HG02852 (cell line): ENCODE data around the gene KRTAP19-1.
A peak's percentile ranks its signal among the peaks of the same experiment; 100 is the strongest.
"Not testable (repeated sequence)": the region's sequence is repeated elsewhere in the genome, so short reads cannot be mapped to it uniquely, and the experiment has no call there.

ENCODE experiments used
- ATAC-seq: cut with Tn5 transposase; IDR thresholded peaks from one replicate; pipeline ENCODE4 v1.9.1; 2021; ENCODE audit warnings: mild to moderate bottlenecking, moderate library complexity; ENCODE audit not compliant: unreplicated experiment

The KRTAP19-1 gene

DNA sequence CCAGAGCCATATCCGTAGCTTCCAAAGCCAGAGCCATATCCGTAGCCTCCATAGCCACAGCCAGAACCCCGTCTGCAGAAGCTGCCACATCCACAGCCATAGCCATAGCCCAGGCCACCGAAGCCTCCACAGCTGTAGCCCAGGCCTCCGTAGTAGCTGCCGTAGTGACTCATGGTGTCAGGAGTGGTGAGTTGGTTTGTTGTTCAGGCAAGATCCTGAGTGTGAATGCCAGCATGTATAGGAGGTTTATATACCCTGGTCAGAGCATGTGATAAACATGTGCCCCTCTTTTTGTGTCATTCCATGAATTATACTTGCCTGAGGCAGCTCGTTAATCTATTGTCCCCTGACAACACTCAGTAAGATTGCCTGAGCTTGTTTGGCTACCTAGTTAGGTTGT is at the start of gene KRTAP19-1:
Gene KRTAP19-1, minus strand, starts transcription at position 223 of the 400 bp plus-strand sequence. Its CDS starts 50 bp downstream, at position 173.
- ATAC-seq = no peak

DNA sequence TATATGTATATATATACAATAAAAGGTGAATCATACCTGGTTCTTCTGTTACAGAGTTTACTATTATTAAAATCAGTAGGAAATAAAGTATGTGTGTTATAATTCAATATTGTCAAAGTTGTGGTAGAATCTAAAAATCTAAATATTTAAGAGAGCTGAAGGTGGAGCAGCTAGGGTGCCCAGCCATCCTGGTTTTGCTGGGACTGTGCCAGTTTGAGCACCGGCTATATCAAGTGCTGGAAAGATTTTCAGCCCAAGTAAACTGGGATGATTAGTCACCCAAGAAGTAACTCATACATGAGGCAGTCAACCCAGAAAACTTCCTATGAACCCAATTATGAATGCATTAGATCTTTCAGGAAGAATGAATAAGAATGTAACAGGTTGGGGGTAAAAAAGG is 38.7 kb upstream of the KRTAP19-1 start:
- ATAC-seq = no peak

- ATAC-seq = no peak
Measured at GRCh38 chr21:30515681-30516080, 35.5 kb upstream of the KRTAP19-1 start.

- not testable (repeated sequence) for ATAC-seq
Measured at GRCh38 chr21:30505621-30506205, 25.5 kb upstream of the KRTAP19-1 start.

DNA sequence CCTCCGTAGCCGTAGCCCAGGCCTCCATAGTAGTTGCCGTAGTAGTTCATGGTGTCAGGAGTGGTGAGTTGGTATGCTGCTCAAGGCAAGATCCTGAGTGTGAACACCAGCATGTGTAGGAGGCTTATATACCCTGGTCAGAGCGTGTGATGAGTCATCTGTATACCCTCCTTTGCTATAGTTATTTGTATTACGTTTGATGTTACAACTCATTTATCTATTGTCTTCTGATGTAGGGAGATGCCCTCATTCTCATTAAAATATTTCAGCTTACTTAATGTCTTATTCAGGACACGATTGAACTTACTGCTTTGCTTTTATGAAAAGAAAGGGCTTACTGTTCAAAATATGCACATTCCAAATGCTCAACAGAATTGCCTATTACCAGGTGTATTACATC is 21.9 kb upstream of the KRTAP19-1 start, which contains the start of gene KRTAP19-5:
Gene KRTAP19-5, minus strand, starts transcription at position 101 of the 400 bp plus-strand sequence. Its CDS starts 51 bp downstream, at position 50.
- ATAC-seq = no peak

- ATAC-seq = no peak
Measured at GRCh38 chr21:30497065-30497464, 16.9 kb upstream of the KRTAP19-1 start, which contains the start of gene KRTAP19-4. Gene KRTAP19-4 (minus strand): TSS chr21:30497165. CDS start chr21:30497110, 55 bp downstream.

- no peak for ATAC-seq
Measured at GRCh38 chr21:30491963-30492428, 11.8 kb upstream of the KRTAP19-1 start, which contains the start of gene KRTAP19-3. Gene KRTAP19-3 (minus strand): TSS chr21:30492013. CDS start chr21:30491957, 56 bp downstream.

DNA sequence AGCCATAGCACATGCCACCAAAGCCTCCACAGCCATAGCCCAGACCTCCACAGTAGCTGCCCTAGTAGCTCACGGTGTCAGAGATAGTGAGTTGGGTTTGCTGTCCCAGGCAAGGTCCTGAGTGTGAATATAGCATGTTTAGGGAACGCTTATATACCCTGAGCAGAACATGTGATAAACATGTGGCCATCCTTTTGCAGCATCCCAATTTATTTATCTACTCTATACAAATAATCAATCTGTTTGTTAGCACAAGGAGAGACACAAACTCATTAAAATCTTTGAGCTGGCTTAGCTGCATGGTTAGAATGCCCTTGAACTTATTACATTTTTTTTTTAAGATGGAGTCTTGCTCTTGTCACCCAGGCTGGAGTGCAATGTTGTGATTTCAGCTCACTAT is 7.2 kb upstream of the KRTAP19-1 start, which contains the start of gene KRTAP19-2:
Gene KRTAP19-2, minus strand, starts transcription at position 101 of the 400 bp plus-strand sequence. Its CDS starts 88 bp downstream, at position 13.
- no peak for ATAC-seq

- no peak for ATAC-seq
Measured at GRCh38 chr21:30486180-30486579, 6.0 kb upstream of the KRTAP19-1 start.

DNA sequence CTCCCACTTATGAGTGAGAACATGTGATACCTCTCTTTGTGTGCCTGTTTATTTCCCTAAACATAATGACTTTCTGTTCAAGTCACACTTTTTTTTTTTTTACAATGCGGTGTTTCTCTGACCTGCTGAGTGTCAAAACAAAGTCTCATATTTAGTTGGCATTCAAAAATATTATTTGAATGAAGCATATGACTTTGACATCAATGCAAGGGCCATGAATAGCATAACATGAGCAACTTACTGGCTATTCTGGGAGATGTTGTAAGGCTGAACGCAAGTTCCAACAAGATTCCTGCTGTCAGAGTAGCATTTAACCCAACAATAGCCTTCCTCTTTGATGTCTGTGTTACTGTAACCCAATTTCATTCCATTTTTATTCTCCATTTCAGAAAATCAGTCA is 2.0 kb upstream of the KRTAP19-1 start:
- no peak for ATAC-seq

GRCh38 chr21:30479259-30479658 is 908 bp downstream of the KRTAP19-1 start:
- no peak for ATAC-seq

DNA sequence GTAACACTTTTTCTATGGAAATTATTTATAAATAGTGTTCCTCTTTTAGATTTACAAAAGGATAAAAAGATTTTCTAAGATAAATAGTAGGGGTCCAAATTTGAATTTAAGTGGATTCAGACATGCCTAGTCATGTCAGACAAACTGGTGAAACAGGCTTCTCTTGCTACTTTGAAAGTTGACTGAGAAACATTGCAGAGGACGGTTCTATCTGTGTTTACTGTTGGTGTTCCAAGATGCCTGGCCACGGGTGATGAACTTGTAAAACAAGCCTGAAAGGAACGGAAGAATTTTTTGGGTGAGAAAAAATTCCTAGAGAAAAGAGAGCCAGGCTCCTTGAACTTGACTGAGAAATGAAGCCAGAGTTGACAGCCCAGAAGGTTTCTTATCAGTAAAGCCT is 2.2 kb downstream of the KRTAP19-1 start:
- no peak for ATAC-seq

- no peak for ATAC-seq
Measured at GRCh38 chr21:30468900-30469714, 11.1 kb downstream of the KRTAP19-1 start.

- no peak for ATAC-seq
Measured at GRCh38 chr21:30463713-30464112, 16.5 kb downstream of the KRTAP19-1 start.

GRCh38 chr21:30448514-30448913 is 31.7 kb downstream of the KRTAP19-1 start:
- no peak for ATAC-seq

- no peak for ATAC-seq
Measured at GRCh38 chr21:30447056-30447455, 33.1 kb downstream of the KRTAP19-1 start.

DNA sequence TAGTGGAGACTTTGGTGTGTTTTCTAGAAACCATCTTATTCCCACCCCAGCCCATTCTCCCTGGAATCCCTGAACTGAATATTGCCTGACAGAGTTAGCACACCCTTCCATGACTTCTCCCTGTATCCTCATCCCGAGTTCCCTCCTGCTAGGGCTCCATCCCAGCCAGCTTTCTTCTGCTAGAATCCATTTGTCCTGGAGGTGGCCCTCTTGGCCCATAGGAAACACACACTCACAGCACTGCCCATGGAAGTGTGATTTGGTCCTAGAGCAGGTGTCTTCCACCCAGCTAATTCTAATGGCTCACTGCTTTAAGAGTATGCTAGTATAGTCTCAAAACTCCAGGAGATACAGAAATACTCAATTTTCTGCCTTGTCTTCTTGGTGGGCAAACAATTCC is 36.0 kb downstream of the KRTAP19-1 start:
- no peak for ATAC-seq

GRCh38 chr21:30443226-30443625 is 36.9 kb downstream of the KRTAP19-1 start:
- no peak for ATAC-seq

DNA sequence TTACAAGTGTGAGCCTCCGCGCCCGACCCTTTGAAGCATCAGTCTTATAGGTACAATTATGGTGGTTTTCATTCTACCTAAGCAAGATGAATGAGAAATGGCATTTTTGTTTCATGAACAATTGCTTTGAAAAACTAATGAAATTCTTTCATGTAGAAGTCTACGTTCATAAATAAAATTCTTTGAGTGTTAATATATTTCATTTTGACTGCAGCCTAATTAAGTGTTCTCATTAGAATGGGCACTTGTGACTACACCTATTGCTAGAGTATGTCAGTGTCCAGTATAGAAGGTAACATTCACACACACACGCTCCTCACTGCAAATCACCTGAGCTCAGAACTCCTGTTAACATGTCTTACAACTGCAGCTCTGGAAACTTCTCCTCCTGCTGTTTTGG is 40.2 kb downstream of the KRTAP19-1 start, which contains the start of gene KRTAP15-1:
Gene KRTAP15-1, plus strand, starts transcription at position 301 of the 400 bp plus-strand sequence. Its CDS starts 53 bp downstream, at position 354.
- no peak for ATAC-seq

DNA sequence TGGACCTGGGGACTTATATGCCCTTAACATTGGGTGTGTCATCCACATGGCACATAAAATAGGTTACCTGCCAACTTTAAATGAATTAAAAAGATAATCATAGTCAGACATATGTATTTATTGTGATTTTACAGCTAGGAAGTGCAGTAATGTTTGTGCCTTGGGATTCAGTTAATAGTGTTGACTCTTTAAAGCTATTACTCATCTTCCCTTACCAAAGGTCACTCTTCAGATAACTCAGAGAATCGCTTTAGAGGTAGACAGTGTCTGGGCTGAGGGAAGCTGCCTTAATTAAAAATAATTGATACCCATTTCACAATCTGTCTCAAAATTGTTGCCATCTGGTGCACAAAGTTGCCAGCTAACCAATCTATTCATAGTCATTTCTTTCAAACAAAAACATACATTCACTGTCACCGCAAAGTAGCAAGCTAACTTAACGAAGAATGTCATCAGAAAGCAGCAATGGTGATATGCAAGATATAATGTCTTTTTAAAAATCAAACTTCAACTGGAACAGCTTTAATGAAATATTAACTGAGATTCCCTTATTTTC is 43.1 kb downstream of the KRTAP19-1 start:
- no peak for ATAC-seq

DNA sequence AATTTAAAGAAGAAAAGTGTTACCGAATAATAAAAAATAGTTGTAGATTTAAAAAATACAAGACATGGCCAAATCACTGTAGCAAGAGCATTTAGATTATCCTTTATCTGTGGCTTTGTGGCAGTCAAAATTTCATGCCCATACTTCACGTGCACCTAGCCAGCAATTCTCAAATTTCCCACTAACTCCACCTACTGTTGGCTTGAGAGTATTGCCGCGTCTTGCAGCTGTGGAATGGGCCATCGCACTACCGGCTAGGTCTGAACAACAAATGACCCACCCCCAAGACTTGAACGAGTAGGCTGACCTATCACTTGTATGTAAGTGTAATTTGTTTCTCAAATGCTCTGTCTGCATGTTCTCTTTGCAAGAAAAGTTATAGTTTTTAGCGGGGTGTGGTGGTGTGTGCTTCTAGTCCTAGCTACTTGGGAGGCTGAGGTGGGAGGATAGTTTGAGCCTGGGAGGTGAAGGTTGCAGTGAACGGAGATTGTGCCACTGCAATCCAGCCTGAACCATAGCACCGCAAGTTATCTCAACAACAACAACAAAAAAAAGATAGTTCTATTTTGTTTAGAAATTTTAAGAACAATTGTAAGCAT is 46.0 kb downstream of the KRTAP19-1 start:
- peak; percentile 51 for ATAC-seq
